GM10248 (cell line): ENCODE results near the gene CD99.
"Not testable (repeated sequence)": the region's sequence is repeated elsewhere in the genome, so short reads cannot be mapped to it uniquely, and the experiment has no call there.

Experiments used
- CTCF ChIA-PET: fragments of 300-600 bp; sonication (Branson Sonifier 250); formaldehyde crosslinking; extraction: SDS; loops from one replicate; lab custom pipeline; 2021; ENCODE audit warnings: antibody characterized with exemption; lab: Yijun Ruan, JAX
- POLR2A ChIA-PET: fragments of 350-650 bp; sonication (Branson Sonifier 250); formaldehyde crosslinking; extraction: SDS; loops from one replicate; lab custom pipeline; 2020; ENCODE audit warnings: antibody characterized with exemption; lab: Yijun Ruan, JAX
- DNase-seq: peaks from one replicate; pipeline ENCODE4 v3.0.0; 2012; ENCODE audit errors: extremely low spot score
- TF ChIP-seq, protein P1 (sequence below): IDR thresholded peaks from 2 replicates; pipeline ENCODE4 v1.5.1; 2012; ENCODE audit warnings: mild to moderate bottlenecking, low read depth; ENCODE audit errors: extremely low read depth, missing control alignments, control extremely low read depth

CD99 gene

DNA sequence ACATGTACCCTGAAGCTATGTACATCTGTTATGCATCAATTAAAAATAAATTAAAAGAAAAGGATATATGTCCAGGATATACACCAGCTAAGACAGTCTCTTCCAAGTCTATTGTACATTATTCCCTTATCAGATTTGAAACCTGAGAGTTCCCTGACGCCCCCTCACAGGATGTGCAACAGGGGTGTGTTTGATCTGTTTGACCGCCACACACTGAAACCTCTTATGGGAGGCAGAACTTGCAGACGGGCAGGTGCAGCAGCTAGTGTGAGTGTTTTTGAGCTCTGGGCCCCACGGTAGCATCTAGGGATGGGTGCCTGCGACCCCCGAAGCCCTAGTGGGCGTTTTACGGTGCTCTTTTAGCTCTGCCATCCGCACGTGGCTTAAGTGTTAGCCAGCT lies 65.5 kb downstream of the CD99 start:
- CTCF ChIA-PET, result no interaction called here
- DNase-seq, result no peak
- TF ChIP-seq, protein P1, sequence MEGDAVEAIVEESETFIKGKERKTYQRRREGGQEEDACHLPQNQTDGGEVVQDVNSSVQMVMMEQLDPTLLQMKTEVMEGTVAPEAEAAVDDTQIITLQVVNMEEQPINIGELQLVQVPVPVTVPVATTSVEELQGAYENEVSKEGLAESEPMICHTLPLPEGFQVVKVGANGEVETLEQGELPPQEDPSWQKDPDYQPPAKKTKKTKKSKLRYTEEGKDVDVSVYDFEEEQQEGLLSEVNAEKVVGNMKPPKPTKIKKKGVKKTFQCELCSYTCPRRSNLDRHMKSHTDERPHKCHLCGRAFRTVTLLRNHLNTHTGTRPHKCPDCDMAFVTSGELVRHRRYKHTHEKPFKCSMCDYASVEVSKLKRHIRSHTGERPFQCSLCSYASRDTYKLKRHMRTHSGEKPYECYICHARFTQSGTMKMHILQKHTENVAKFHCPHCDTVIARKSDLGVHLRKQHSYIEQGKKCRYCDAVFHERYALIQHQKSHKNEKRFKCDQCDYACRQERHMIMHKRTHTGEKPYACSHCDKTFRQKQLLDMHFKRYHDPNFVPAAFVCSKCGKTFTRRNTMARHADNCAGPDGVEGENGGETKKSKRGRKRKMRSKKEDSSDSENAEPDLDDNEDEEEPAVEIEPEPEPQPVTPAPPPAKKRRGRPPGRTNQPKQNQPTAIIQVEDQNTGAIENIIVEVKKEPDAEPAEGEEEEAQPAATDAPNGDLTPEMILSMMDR, result no peak
- POLR2A ChIA-PET, result no interaction called here

DNA sequence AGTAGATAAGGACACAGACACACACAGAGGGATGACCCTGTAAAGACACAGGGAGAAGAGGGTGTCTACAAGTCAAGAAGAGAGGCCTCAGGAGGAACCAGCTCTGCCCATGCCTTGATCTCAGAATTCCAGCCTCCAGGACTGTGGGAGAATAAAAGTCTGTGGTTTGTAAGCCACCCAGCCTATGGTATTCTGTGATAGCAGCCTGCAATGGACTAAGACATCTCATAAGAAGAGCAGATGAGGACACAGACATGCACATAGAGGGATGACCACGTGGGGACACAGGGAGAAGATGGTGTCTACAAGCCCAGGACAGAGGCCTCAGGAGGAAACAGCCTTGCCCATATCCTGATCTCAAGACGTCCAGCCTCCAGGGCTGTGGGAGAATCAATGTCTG lies 70.2 kb downstream of the CD99 start:
- no peak for DNase-seq
- TF ChIP-seq, protein P1, result no peak
- ChIA-PET CTCF (no interaction called here), POLR2A (no interaction called here)

DNA sequence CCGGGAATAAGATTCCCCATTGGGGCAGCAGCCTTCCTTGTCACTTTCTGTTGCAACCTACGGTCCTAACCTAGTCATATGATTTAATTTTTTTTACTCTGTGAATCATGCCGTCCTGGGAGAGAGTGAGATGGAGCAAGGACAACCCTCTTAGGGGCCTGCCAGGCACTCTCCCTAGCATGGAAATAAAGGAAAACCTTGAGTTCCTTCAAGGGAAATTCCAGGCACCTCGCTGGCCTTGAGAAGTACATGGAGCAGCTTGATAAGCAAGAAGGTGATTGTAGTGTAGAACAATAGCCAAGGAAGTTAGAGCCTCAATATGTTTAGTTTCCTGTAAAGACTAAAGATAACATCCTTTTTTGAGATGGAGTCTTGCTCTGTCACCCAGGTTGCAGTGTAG lies 71.6 kb downstream of the CD99 start:
- CTCF ChIA-PET, POLR2A ChIA-PET, DNase-seq: not testable (repeated sequence)

DNA sequence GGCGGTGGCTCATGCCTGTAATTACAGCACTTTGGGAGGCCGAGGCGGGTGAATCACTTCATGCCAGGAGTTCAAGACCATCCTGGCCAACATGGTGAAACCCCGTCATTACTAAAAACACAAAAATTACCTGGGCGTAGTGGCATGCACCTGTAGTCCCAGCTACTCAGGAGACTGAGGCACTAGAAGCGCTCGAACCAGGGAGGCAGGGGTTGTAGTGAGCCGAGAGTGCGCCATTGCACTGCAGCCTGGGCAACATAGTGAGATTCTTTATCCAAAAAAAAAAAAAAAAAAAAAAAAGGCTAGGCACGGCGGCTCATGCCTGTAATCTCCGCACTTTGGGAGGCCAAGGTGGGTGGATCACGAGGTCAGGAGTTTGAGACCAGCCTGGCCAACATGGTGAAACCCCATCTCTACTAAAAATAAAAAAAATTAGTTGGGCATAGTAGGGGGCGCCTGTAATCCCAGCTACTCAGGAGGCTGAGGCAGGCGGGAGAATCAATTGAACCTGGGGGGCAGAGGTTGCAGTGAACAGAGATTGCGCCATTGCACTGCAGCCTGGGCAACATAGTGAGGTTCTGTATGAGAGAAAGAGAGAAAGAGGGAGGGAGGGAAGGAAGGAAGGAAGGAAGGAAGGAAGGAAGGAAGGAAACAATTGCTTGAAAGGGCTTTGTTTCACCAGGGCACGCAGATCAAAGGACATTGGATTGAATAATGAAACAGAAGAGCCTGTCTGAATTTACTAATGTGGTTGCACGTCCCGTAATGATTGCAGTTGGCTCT lies 73.9 kb downstream of the CD99 start:
- CTCF ChIA-PET, POLR2A ChIA-PET, DNase-seq: not testable (repeated sequence)

DNA sequence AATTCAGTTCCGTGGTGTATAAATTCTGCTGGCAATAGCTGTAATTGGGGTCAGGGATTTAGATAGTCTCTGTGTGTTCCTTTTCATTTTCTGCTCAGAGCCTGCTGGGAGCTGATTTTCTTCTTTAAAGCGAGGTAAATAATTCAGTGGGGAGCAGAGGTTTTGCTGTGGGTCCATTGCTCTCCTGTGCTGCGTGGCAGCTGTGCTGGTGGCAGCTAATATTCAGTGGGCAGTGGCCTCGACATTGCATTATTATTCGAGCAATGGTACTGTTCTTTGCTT lies 74.4 kb downstream of the CD99 start:
- ChIA-PET CTCF (no interaction called here), POLR2A (no interaction called here)
- TF ChIP-seq, protein P1, result no peak
- DNase-seq, result no peak

DNA sequence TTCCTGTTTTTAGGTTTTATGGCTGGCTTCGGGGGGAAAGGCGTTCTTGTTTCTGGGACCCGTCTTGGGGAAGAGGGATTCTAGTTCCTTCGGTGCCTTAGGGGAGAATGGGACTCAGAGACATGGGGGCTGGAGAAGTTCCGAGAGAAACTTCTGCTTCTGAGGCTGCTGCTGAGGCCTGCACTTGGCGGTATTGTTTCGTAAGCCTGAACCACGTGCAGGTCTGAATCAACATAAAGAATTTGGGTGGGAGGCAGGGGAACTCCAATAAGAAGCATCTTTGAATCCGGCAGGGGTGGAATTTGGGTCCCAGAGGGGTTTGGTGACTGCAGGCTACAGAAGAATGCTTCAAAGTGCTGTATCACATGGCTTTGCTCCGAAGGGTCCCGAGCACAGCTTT lies 75.8 kb downstream of the CD99 start:
- CTCF ChIA-PET, result no interaction called here
- TF ChIP-seq, protein P1, result no peak
- no peak for DNase-seq
- POLR2A ChIA-PET, result no interaction called here

DNA sequence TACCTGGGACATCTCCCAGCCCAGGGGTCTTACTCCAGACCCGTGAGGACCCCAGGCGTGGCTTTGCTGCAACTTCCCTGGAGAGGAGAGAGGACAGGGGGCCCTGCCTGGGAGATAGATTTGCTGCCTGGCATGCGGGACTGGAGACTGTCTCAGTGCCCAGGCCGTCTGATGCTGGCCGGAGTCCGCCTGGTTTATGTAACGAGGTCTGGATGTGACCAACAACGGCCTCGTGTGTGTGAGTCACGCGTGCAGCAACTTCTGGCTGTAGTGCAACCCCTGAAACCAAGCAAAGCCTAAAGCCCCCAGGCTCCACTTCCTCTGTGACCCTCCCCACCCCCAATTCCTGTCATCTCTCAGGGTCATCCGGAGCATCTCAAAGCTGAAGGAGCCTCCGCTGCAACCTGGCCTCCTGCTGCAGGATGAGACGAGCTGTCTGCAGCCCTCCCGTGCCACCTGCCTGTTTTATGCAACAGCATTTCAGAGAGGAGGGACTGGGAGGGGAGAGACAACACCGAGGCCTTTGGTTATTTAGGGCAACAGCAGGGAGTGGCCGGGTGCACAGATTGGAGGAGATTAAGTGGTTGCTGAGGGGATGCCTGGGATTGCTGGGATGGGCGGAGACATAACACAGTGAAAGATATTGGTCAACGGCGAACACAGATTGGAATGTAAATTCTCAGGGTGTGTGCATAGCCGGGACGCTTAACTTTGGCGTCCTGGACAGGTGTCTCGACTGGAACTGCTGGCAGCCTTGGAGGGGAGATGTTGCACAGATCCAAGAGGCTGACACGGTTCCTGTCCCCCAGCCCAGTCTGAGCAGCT lies 76.7 kb downstream of the CD99 start:
- POLR2A ChIA-PET, result no interaction called here
- CTCF ChIA-PET, result no interaction called here

More for the DNA sequence above, 76.7 kb downstream of the CD99 start:
- DNase-seq, result no peak
- TF ChIP-seq, protein P1, result no peak
